ENCODE measurements around the gene NPL. TPM values are rescaled to one million over a fixed set of nuclear protein-coding genes. Genes with fewer than 3 reads are reported as not detected.

NPL gene
- total RNA-seq, 1 donor from 2014 or later = 47.5 TPM

- Histone ChIP-seq H3K4me1 (ENCODE audit: control insufficient read depth in 3 of 3, insufficient read depth in 3 of 3, low read length in 3 of 3) (no peaks in the 10 kb centered on the region), H3K27ac (ENCODE audit: low read depth, low read length) (no peak overlapping the region), H3K27me3 (ENCODE audit: control insufficient read depth in 3 of 3, insufficient read depth in 3 of 3, low read length in 3 of 3) (no peaks in the 10 kb centered on the region), H3K36me3 (ENCODE audit: control insufficient read depth in 3 of 3, insufficient read depth in 3 of 3, low read length in 3 of 3) (peaks cover 67 to 95% (median 85%) of the 10 kb centered on the region in 3 donors), H3K9me3 (ENCODE audit: control insufficient read depth in 3 of 3, low read length in 3 of 3) (no peaks in the 10 kb centered on the region), H3K4me3 (ENCODE audit: low read length in 3 of 3) (no peak overlapping the region), H3K9ac (ENCODE audit: low read depth in 1 of 3, low read length in 3 of 3) (no peak overlapping the region)
Observed at GRCh38 chr1:182857212-182857611, 67.6 kb downstream of the NPL start.

GRCh38 chr1:182860658-182861057, 71.1 kb downstream of the NPL start:
- Histone ChIP-seq H3K9ac (ENCODE audit: low read depth in 1 of 3, low read length in 3 of 3) (no peak overlapping the region), H3K4me3 (ENCODE audit: low read length in 3 of 3) (no peak overlapping the region), H3K36me3 (ENCODE audit: control insufficient read depth in 3 of 3, insufficient read depth in 3 of 3, low read length in 3 of 3) (peaks cover 60 to 80% (median 80%) of the 10 kb centered on the region in 3 donors), H3K27me3 (ENCODE audit: control insufficient read depth in 3 of 3, insufficient read depth in 3 of 3, low read length in 3 of 3) (no peaks in the 10 kb centered on the region), H3K4me1 (ENCODE audit: control insufficient read depth in 3 of 3, insufficient read depth in 3 of 3, low read length in 3 of 3) (no peaks in the 10 kb centered on the region), H3K9me3 (ENCODE audit: control insufficient read depth in 3 of 3, low read length in 3 of 3) (no peaks in the 10 kb centered on the region), H3K27ac (ENCODE audit: low read depth, low read length) (no peak overlapping the region)

- no peak overlapping the region for H3K27ac ChIP-seq (ENCODE audit: low read depth, low read length)
- no peaks in the 10 kb centered on the region for H3K4me1 ChIP-seq (ENCODE audit: control insufficient read depth in 3 of 3, insufficient read depth in 3 of 3, low read length in 3 of 3)
- H3K9ac ChIP-seq (ENCODE audit: low read depth in 1 of 3, low read length in 3 of 3) = no peak overlapping the region
- peaks cover 55 to 80% (median 79%) of the 10 kb centered on the region in 3 donors for H3K36me3 ChIP-seq (ENCODE audit: control insufficient read depth in 3 of 3, insufficient read depth in 3 of 3, low read length in 3 of 3)
- no peak overlapping the region for H3K4me3 ChIP-seq (ENCODE audit: low read length in 3 of 3)
- H3K9me3 ChIP-seq (ENCODE audit: control insufficient read depth in 3 of 3, low read length in 3 of 3) = no peaks in the 10 kb centered on the region
- no peaks in the 10 kb centered on the region for H3K27me3 ChIP-seq (ENCODE audit: control insufficient read depth in 3 of 3, insufficient read depth in 3 of 3, low read length in 3 of 3)
Observed at GRCh38 chr1:182861994-182862393, 72.4 kb downstream of the NPL start.

GRCh38 chr1:182862827-182863226, 73.3 kb downstream of the NPL start:
- H3K27me3 ChIP-seq (ENCODE audit: control insufficient read depth in 3 of 3, insufficient read depth in 3 of 3, low read length in 3 of 3) = no peaks in the 10 kb centered on the region
- no peak overlapping the region for H3K27ac ChIP-seq (ENCODE audit: low read depth, low read length)
- no peaks in the 10 kb centered on the region for H3K4me1 ChIP-seq (ENCODE audit: control insufficient read depth in 3 of 3, insufficient read depth in 3 of 3, low read length in 3 of 3)
- no peak overlapping the region for H3K4me3 ChIP-seq (ENCODE audit: low read length in 3 of 3)
- H3K9ac ChIP-seq (ENCODE audit: low read depth in 1 of 3, low read length in 3 of 3) = no peak overlapping the region
- no peaks in the 10 kb centered on the region for H3K9me3 ChIP-seq (ENCODE audit: control insufficient read depth in 3 of 3, low read length in 3 of 3)
- peaks cover 53 to 80% (median 79%) of the 10 kb centered on the region in 3 donors for H3K36me3 ChIP-seq (ENCODE audit: control insufficient read depth in 3 of 3, insufficient read depth in 3 of 3, low read length in 3 of 3)

- Histone ChIP-seq H3K4me3 (ENCODE audit: low read length in 3 of 3) (no peak overlapping the region), H3K27me3 (ENCODE audit: control insufficient read depth in 3 of 3, insufficient read depth in 3 of 3, low read length in 3 of 3) (no peaks in the 10 kb centered on the region), H3K4me1 (ENCODE audit: control insufficient read depth in 3 of 3, insufficient read depth in 3 of 3, low read length in 3 of 3) (no peaks in the 10 kb centered on the region), H3K9me3 (ENCODE audit: control insufficient read depth in 3 of 3, low read length in 3 of 3) (no peaks in the 10 kb centered on the region), H3K27ac (ENCODE audit: low read depth, low read length) (no peak overlapping the region), H3K36me3 (ENCODE audit: control insufficient read depth in 3 of 3, insufficient read depth in 3 of 3, low read length in 3 of 3) (peaks cover 47 to 78% (median 76%) of the 10 kb centered on the region in 3 donors), H3K9ac (ENCODE audit: low read depth in 1 of 3, low read length in 3 of 3) (no peak overlapping the region)
Observed at GRCh38 chr1:182863940-182864339, 74.4 kb downstream of the NPL start.

GRCh38 chr1:182867861-182868260, 78.3 kb downstream of the NPL start:
- Histone ChIP-seq H3K27ac (ENCODE audit: low read depth, low read length) (no peak overlapping the region), H3K4me3 (ENCODE audit: low read length in 3 of 3) (no peak overlapping the region), H3K9me3 (ENCODE audit: control insufficient read depth in 3 of 3, low read length in 3 of 3) (no peaks in the 10 kb centered on the region), H3K9ac (ENCODE audit: low read depth in 1 of 3, low read length in 3 of 3) (no peak overlapping the region), H3K4me1 (ENCODE audit: control insufficient read depth in 3 of 3, insufficient read depth in 3 of 3, low read length in 3 of 3) (no peaks in the 10 kb centered on the region), H3K27me3 (ENCODE audit: control insufficient read depth in 3 of 3, insufficient read depth in 3 of 3, low read length in 3 of 3) (no peaks in the 10 kb centered on the region), H3K36me3 (ENCODE audit: control insufficient read depth in 3 of 3, insufficient read depth in 3 of 3, low read length in 3 of 3) (peaks cover 30 to 76% (median 67%) of the 10 kb centered on the region in 3 donors)

GRCh38 chr1:182869241-182869666, 79.7 kb downstream of the NPL start:
- Histone ChIP-seq H3K27me3 (ENCODE audit: control insufficient read depth in 3 of 3, insufficient read depth in 3 of 3, low read length in 3 of 3) (no peaks in the 10 kb centered on the region), H3K4me3 (ENCODE audit: low read length in 3 of 3) (no peak overlapping the region), H3K9me3 (ENCODE audit: control insufficient read depth in 3 of 3, low read length in 3 of 3) (no peaks in the 10 kb centered on the region), H3K4me1 (ENCODE audit: control insufficient read depth in 3 of 3, insufficient read depth in 3 of 3, low read length in 3 of 3) (no peaks in the 10 kb centered on the region), H3K27ac (ENCODE audit: low read depth, low read length) (no peak overlapping the region), H3K9ac (ENCODE audit: low read depth in 1 of 3, low read length in 3 of 3) (no peak overlapping the region), H3K36me3 (ENCODE audit: control insufficient read depth in 3 of 3, insufficient read depth in 3 of 3, low read length in 3 of 3) (peaks cover 35 to 84% (median 76%) of the 10 kb centered on the region in 3 donors)

GRCh38 chr1:182872881-182873280, 83.3 kb downstream of the NPL start:
- H3K4me1 ChIP-seq (ENCODE audit: control insufficient read depth in 3 of 3, insufficient read depth in 3 of 3, low read length in 3 of 3) = no peaks in the 10 kb centered on the region
- H3K9me3 ChIP-seq (ENCODE audit: control insufficient read depth in 3 of 3, low read length in 3 of 3) = no peaks in the 10 kb centered on the region
- no peak overlapping the region for H3K4me3 ChIP-seq (ENCODE audit: low read length in 3 of 3)
- H3K9ac ChIP-seq (ENCODE audit: low read depth in 1 of 3, low read length in 3 of 3) = no peak overlapping the region
- H3K27ac ChIP-seq (ENCODE audit: low read depth, low read length) = no peak overlapping the region
- no peaks in the 10 kb centered on the region for H3K27me3 ChIP-seq (ENCODE audit: control insufficient read depth in 3 of 3, insufficient read depth in 3 of 3, low read length in 3 of 3)
- peaks cover 42 to 95% (median 78%) of the 10 kb centered on the region in 3 donors for H3K36me3 ChIP-seq (ENCODE audit: control insufficient read depth in 3 of 3, insufficient read depth in 3 of 3, low read length in 3 of 3)

- Histone ChIP-seq H3K9me3 (ENCODE audit: control insufficient read depth in 3 of 3, low read length in 3 of 3) (no peaks in the 10 kb centered on the region), H3K9ac (ENCODE audit: low read depth in 1 of 3, low read length in 3 of 3) (no peak overlapping the region), H3K27ac (ENCODE audit: low read depth, low read length) (no peak overlapping the region), H3K27me3 (ENCODE audit: control insufficient read depth in 3 of 3, insufficient read depth in 3 of 3, low read length in 3 of 3) (no peaks in the 10 kb centered on the region), H3K4me3 (ENCODE audit: low read length in 3 of 3) (no peak overlapping the region), H3K36me3 (ENCODE audit: control insufficient read depth in 3 of 3, insufficient read depth in 3 of 3, low read length in 3 of 3) (peaks cover 55 to 96% (median 91%) of the 10 kb centered on the region in 3 donors), H3K4me1 (ENCODE audit: control insufficient read depth in 3 of 3, insufficient read depth in 3 of 3, low read length in 3 of 3) (no peaks in the 10 kb centered on the region)
Observed at GRCh38 chr1:182875889-182876288, 86.3 kb downstream of the NPL start.

- Histone ChIP-seq H3K27ac (ENCODE audit: low read depth, low read length) (no peak overlapping the region), H3K27me3 (ENCODE audit: control insufficient read depth in 3 of 3, insufficient read depth in 3 of 3, low read length in 3 of 3) (no peaks in the 10 kb centered on the region), H3K9me3 (ENCODE audit: control insufficient read depth in 3 of 3, low read length in 3 of 3) (no peaks in the 10 kb centered on the region), H3K4me3 (ENCODE audit: low read length in 3 of 3) (no peak overlapping the region), H3K9ac (ENCODE audit: low read depth in 1 of 3, low read length in 3 of 3) (no peak overlapping the region), H3K36me3 (ENCODE audit: control insufficient read depth in 3 of 3, insufficient read depth in 3 of 3, low read length in 3 of 3) (peaks cover 63 to 98% (median 98%) of the 10 kb centered on the region in 3 donors), H3K4me1 (ENCODE audit: control insufficient read depth in 3 of 3, insufficient read depth in 3 of 3, low read length in 3 of 3) (no peaks in the 10 kb centered on the region)
Observed at GRCh38 chr1:182877331-182877730, 87.8 kb downstream of the NPL start.
